ENCODE results near the gene SLC16A1.
A peak's percentile ranks its signal among the peaks of the same experiment; 100 is the strongest.
"Not testable (repeated sequence)": the region's sequence is repeated elsewhere in the genome, so short reads cannot be mapped to it uniquely, and the experiment has no call there.

SLC16A1 gene
- 38.5 to 60.5 (median 46.5) reads per million in 4 donors for total RNA-seq

GRCh38 chr1:112955773-112956543 is at the start of gene SLC16A1:
TSS of gene SLC16A1 (minus strand) at chr1:112956196. CDS start at chr1:112929308, 26,888 bp downstream.
- DNase-seq = peak; percentile 80 to 94 (median 82)

DNA sequence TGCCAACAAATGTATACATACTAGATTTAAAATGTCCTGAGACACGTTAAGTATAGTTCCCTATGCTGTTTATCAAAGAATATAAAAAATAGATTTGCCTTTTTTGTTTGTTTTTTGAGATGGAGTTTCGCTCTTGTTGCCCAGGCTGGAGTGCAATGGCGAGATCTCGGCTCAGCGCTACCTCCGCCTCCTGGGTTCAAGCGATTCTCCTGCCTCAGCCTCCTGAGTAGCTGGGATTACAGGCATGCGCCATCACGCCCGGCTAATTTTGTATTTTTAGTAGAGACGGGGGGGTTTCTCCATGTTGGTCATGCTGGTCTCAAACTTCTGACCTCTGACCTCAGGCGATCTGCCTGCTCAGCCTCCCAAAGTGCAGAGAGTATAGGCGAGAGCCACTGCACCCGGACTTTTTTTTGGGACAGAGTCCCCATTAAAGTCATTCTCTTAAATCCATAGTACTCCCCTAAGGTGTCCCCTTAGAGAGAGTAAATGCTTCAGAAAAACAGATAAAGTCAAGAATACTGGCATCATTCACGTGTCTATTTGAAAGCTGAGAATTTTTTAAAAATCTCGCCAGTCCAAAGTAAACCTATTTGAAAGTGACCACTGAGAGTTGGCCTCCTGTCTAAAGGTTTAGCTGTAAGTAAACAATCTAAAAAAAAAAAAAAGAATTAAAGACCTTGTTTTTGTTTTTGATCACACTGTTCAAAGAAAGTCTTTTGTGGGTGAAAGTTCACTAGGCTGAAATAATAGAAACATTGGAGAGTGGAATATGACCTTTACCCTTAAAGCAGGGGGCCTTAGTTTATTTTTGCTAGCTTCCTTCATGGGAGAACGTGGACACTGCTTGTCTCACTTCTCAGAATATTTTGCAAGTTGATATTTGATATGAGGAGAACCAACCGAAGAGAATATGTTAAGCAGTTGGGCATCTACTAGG is 48.0 kb upstream of the SLC16A1 start:
- no peak for DNase-seq

GRCh38 chr1:113002297-113002696 is 46.3 kb upstream of the SLC16A1 start:
- DNase-seq = no peak

- DNase-seq = no peak
These were observed 42.7 kb upstream of the SLC16A1 start for GRCh38 chr1:112998592-112999235.

GRCh38 chr1:112997781-112998180 is 41.8 kb upstream of the SLC16A1 start:
- DNase-seq = no peak

GRCh38 chr1:112995890-112996289 is 39.9 kb upstream of the SLC16A1 start:
- DNase-seq = no peak

GRCh38 chr1:112995021-112995420 is 39.0 kb upstream of the SLC16A1 start:
- DNase-seq = not testable (repeated sequence)

DNA sequence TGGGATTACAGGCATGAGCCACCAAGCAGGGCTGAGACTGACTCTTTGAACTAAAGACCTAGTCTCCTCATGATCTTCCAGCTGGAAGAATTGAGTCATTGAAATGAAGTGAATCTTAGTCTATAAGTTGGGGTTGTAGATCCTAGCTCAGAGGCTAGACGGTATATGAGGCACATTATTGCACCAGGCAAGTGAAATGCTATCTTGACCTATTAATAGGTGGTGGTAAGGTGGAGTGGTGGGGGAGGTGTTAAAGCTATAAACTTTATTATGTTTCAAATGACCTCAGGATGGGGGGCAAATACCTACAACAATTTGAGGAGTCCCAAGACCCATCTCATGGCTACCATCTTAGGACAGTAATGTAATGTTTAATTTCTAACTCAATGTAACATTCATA is 36.8 kb upstream of the SLC16A1 start:
- DNase-seq = no peak

- DNase-seq = no peak
These were observed 35.6 kb upstream of the SLC16A1 start for GRCh38 chr1:112991402-112992120.

DNA sequence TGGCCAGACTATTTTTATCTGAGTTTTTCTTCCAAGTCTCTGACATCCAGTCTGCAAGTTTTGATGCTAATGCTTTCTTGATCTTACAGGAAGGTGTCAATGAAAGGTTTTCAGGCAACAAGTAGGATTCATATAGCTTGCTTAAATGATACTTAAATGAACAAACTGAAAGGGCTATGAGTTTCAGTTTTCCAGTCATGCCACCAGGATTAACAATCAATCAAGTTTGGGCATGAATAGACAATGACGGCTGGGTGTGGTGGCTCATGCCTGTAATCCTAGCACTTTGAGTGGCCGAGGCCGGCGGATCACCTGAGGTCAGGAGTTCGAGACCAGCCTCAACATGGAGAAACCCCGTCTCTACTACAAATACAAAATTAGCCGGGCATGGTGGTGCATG is 34.3 kb upstream of the SLC16A1 start:
- no peak for DNase-seq

DNA sequence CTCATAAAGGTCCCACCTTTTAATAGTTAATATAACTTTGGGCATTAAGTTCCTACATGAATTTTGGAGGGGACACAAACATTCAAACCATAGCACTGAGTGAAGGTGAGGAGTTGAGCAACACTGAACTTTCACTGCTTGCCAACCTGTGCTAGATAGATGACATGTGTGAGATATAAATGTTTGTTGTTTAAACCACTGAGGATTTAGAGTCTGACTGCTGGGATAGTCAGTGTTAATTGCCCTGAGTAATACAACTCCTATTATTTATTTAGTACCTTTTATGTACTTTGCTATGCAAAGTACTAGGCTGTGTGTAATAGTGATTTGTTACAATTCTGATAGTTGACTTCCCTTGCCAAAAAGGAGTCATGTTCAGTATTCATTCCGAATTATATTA is 32.4 kb upstream of the SLC16A1 start:
- no peak for DNase-seq

DNA sequence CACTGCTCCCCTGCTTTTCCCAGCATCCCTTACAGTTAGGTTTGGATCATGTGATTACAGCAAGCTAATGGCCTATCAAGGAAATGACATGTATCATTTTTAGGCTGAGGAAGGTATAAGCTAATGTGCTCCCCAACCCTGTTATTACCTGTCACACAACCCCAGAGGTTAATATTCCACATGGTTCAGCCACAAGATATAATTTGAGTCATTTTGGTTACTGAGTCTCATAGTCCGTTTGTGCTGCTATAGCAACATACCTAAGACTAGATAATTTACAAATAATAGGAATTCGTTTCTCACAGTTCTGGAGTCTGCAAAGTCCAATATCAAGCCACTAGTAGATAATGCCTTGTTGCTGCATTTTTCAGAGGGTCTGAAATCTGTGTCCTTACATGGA is 29.1 kb upstream of the SLC16A1 start:
- no peak for DNase-seq

- no peak for DNase-seq
These were observed 27.6 kb upstream of the SLC16A1 start for GRCh38 chr1:112983537-112984131.

DNA sequence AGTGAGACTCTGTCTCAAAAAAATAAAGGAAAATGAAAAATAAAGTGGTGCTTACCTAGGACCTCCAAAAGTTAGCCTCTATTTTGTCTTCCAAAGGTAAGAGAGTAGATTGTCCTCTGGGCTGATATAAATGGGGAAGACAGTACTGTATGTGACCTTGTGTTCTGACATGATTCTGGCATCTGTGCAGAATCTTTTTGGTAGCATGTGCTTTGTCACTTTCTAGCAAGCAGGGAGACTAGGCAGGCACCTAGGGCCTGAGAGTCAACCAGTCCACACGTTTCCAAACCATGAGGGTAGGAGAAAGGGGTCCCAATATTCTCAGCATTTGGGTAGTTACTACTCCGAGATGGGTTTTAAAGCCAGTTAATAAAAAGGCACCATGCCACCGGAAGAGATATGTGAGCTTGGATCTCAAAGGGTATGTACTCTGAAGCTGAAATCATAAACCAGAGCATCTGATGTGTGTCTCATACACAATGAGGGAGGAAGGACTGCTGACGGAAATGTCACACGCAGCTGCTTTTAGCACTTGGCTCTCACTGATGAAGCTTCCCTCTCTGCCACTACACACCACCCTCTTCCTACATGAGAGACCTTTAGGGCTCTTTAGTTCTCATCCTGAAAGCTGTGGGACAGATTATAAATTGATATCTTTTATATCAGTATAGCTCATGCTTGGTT is 27.0 kb upstream of the SLC16A1 start:
- no peak for DNase-seq

DNA sequence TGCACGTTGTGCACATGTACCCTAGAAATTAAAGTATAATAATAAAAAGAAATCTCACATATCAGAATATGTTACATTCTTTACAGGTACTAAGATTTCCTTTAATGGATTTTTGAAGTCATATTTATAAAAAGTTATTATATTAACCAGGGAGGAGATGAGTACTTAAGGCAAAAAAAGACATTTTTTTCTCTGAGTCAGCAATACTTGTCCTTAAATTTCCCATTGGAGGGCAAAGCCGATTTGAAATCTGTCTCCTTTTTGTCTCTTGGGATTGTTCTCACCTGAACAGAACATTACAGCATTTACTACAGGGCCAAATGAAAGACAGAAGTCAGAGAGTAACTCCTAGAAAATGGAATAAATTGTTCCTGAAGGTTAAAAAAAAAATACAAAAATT is 26.3 kb upstream of the SLC16A1 start:
- no peak for DNase-seq

DNA sequence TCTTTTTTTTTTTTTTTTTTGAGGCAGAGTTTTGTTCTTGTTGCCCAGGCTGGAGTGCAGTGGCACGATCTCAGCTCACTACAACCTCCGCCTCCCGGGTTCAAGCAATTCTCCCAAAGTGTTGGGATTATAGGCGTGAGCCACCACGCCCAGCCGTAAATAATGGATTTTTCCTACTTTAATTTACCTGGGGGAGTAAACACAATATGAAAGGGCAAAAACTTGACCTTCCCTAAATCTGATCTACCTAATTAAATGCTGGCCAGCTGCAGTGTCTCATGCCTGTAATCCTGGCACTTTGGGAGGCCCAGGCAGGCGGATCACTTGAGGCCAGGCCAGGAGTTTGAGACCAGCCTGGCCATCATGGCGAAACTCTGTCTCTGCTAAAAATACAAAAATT is 25.8 kb upstream of the SLC16A1 start:
- not testable (repeated sequence) for DNase-seq

DNA sequence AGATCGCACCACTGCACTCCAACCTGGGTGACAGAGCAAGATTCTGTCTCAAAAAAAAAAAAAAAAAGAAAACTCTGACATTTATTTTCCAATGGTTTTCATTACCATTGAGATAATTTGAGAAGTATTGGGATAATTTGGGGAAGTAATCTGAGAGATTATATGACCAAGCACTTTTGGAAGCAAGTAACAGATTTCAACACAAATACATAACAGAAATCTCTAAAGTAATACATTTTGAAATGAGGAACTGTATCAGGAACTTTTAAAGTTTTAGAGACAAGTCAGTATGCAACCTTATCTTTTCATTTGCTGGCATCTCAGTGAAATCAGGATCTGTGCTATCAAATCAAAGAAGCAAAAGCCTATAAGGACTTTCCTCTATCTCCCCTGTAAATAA is 25.4 kb upstream of the SLC16A1 start:
- no peak for DNase-seq

DNA sequence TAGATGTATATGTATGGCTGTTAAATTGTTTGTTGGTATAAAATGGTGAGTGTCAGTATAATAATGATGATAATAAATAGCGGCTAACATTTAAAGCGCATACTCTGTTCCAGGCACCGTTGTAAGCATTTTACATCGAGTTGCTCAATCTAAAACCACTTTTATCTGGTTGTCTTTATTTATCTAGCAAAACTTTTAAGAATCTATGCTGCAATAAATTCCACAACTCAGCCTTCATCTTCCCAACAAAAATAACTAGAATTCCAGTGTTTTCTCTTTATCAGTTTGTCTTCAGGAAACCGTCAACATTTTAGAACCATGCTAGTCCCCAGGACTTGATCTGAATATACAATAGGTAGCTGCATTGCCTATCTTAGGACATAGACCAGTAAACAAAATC is 19.3 kb upstream of the SLC16A1 start:
- DNase-seq = no peak

DNA sequence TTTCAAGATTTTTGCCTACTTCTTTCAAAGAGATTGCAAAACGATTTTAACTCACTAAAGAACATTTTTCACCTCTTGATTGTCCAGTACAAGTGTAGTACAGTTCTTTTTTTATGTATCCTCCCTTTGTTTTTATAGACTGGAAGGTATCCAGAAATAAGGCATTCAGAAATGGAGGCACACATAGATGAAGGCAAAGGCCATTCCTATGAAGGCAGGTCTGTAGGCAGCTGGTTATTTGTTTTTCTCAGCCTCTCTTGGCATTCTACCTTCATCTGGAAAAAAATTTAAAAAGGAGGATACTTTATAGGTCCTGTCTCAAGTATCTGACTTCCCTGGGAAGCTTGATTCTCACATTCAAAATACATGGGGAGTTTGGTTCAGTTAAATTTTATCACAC is 18.6 kb upstream of the SLC16A1 start:
- DNase-seq = no peak

DNA sequence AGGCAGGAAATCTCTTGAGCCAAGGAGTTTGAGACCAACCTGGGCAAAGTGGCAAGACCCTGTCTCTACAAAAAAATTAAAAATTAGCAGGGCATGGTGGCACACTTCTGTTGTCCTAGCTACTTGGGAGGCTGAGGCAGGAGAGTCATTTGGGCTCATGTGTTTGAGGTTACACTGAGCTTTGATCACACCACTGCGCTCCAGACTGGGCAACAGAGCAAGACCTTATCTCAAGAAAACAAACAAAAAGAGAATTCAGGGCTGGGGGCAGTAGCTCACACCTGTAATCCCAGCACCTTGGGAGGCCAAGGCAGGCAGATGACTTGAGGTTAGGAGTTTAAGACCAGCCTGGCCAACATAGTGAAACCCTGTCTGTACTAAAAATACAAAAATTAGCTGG is 17.8 kb upstream of the SLC16A1 start:
- DNase-seq = no peak

GRCh38 chr1:112971006-112971405 is 15.0 kb upstream of the SLC16A1 start:
- DNase-seq = no peak

DNA sequence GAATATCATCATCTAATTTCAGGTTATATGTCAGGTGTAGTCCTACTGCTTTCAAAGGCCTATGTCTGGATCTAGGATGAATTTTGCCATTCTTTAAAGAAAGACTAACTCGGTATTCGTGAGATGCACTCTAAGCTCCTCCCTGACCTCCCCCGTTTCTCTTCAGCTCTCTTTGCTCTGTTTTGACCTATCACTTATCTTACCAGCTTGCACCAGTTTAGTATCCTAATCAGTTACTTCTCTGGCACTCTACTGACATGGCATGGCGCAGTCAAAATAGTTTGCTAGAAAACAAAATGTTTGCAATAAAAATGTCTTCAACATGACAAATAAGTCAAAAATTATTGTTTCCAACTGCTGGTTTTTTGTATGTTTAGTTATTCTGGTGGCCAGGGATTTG is 8.4 kb upstream of the SLC16A1 start:
- no peak for DNase-seq

Data from T-helper 1 cell (primary cell).